RWPE1 (cell line): ENCODE results near the gene CFAP74.
A peak's percentile ranks its signal among the peaks of the same experiment; 100 is the strongest.

Source experiments
- CTCF ChIA-PET: fragments of 350-600 bp; sonication (Branson Sonifier 250); formaldehyde crosslinking; extraction: SDS; loops from one replicate; lab custom pipeline; 2021; lab: Yijun Ruan, JAX
- POLR2A ChIA-PET: fragments of 400-600 bp; formaldehyde crosslinking; extraction: SDS; loops from one replicate; lab custom pipeline; 2020; ENCODE audit warnings: antibody characterized with exemption; ENCODE audit not compliant: low non-redundant PET; lab: Yijun Ruan, JAX
- DNase-seq: peaks from one replicate; pipeline ENCODE4 v3.0.0; 2012; ENCODE audit warnings: low spot score
- H3K27ac ChIP-seq: fragments of 450-650 bp; 2 replicates; pipeline ENCODE4 v1.5.1; 2017
- TF ChIP-seq, protein P1 (sequence below): fragments of 450-650 bp; conservative IDR thresholded peaks from 2 replicates; pipeline ENCODE4 v1.5.1; 2017; ENCODE audit warnings: low read depth, mild to moderate bottlenecking

CFAP74 gene

DNA sequence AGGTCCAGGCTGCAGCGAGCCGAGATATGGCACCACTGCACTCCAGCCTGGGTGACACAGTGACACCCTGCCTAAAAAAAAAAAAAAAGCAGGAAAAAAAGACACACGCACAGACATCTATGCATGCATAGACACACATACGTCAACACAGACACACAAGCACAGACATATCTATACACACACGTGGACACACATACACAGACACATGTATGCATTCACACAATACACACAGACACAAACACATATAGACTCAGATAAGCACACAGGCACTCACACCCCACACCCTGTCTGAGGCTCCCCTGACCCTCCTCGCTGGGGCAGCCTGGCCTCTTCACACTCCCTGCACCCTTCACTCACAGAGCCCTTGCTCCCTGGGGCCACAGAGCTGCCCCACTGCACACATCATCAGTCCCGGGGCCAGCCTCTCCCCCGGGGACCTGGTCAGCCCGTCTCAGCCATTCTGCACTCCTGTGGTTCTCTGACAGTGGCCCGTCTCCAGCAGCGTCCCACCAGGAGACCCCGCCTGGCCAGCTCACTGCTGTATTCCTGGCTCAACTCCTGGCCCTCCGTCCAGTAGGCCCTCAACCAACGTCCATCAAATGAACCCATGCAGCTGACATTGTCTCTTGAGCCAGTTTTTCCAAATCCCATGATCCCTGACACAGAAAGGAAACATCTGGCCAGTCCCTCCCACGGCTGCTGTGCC lies 42.0 kb upstream of the CFAP74 start:
- CTCF ChIA-PET = interaction anchor here (0.6 to 3.6 kb wide), 27 partner anchors 12 to 261 kb away, joined by 3 to 69 read pairs (median 5); partner anchors contain the start of gene GABRD
- POLR2A ChIA-PET = no interaction called here
- DNase-seq = no peak
- no peak overlapping the region for H3K27ac ChIP-seq
- TF ChIP-seq, protein P1, sequence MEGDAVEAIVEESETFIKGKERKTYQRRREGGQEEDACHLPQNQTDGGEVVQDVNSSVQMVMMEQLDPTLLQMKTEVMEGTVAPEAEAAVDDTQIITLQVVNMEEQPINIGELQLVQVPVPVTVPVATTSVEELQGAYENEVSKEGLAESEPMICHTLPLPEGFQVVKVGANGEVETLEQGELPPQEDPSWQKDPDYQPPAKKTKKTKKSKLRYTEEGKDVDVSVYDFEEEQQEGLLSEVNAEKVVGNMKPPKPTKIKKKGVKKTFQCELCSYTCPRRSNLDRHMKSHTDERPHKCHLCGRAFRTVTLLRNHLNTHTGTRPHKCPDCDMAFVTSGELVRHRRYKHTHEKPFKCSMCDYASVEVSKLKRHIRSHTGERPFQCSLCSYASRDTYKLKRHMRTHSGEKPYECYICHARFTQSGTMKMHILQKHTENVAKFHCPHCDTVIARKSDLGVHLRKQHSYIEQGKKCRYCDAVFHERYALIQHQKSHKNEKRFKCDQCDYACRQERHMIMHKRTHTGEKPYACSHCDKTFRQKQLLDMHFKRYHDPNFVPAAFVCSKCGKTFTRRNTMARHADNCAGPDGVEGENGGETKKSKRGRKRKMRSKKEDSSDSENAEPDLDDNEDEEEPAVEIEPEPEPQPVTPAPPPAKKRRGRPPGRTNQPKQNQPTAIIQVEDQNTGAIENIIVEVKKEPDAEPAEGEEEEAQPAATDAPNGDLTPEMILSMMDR = no peak

DNA sequence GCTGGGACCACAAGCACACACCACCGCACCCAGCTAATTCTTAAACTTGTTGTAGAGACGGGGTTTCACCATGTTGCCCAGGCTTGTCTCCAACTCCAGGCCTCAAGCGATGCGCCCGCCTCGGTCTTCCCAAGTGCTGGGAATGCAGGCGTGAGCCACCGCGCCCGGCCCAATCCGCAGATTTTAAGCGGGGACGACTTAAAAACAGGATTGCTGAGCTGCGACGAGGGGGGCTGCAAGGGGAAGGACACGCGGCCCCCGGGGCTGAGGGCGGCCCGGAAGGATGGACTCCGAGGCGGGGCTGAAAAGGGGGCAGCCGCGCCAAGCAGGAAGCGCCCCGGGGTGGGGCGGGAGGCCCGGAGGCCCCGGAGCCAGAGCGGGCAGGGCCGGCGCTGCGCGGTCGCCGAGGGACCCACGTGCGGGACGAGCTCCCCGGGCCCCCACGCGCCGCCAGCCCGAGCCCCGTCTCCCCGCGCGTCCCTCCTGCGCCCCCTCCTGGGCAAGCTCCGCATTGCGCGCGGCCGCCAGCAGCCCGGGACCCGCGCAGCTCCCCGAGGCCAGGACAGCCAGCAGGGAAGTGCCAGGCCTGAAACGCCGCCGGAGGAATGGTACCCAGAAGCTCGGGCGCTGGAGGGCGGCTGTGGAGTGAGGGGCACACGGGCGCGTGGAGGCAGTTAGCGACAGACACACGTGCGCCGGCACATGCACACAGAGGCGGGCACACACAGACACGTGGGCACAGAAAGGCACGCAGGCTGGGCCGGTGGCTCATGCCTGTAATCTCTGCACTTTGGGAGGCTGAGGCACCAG lies 41.1 kb upstream of the CFAP74 start:
- peak; percentile 56 for DNase-seq
- H3K27ac ChIP-seq = no peak overlapping the region
- POLR2A ChIA-PET = interaction anchor here (0.5 kb wide), 1 partner anchor 27 kb away, joined by 3 read pairs; no protein-coding TSS in a partner anchor
- TF ChIP-seq, protein P1 = peak; percentile 97
- CTCF ChIA-PET = interaction anchor here (0.5 to 3.6 kb wide), 33 partner anchors 11 to 242 kb away, joined by 3 to 69 read pairs (median 4); no protein-coding TSS in a partner anchor

DNA sequence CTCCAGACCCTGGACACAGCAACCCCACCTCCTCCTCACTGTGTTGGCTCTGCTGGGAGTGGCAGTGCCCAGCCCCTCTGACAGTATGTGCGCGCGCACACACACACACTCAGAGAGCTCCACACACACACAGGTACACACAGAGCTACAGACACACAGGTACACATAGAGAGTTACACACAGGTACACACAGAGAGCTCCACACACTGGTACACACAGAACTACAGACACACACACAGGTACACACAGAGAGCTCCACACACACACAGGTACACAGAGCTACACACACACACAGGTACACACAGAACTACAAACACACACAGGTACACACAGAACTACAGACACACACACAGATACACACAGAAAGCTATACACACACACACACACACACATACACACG lies 40.3 kb upstream of the CFAP74 start:
- DNase-seq = no peak
- H3K27ac ChIP-seq = no peak overlapping the region
- CTCF ChIA-PET = interaction anchor here (1.0 to 3.6 kb wide), 18 partner anchors 10 to 128 kb away, joined by 3 to 69 read pairs (median 6); no protein-coding TSS in a partner anchor
- POLR2A ChIA-PET = no interaction called here
- TF ChIP-seq, protein P1 = no peak

DNA sequence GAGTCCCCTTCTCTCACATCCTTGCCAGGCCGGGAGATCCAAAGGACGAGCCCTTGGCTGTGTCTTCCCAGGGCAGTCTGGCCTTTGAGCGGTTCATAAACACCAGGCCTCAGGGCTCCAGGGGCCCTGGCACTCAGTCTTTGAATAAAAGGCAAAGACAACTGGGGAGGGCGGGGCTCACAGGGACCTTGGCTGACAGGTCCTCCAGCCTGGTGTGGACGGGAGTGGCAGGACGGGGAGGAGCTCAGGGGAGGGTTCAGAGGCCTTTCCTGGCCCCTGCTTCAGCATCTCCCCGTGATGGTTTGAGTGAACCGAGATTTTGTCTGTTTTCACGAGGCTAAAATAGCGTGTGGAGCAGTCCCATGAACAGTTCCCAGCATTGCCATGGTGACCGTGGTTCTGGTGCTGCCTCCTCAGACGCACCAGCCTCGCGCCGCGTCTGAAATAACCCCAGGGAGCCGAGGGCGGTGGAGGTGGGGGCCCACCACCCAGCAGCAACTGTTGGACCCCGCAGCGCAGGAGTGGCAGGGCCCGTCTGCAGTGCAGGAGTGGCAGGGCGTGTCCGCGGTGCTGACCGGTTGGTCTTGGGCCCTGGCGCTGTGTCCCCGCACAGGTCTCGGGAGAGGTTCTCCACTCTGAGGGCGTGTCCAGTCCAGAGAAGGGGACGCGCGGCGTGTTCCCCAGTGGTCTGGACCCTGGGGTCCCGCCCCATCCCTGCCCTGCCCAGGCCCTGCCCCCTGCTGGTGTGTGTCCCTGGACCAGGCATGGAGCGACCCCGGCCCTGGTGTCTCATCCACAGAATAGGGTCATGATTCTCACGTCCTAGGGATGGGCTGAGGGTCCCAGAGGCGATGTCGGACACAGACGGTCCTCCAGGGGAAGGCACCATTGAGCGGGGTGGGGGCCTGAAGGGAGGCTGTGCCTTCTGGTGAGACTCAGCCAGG lies 39.5 kb upstream of the CFAP74 start:
- DNase-seq = no peak
- H3K27ac ChIP-seq = no peak overlapping the region
- ChIA-PET CTCF (interaction anchor here (0.6 to 3.6 kb wide), 9 partner anchors 10 to 161 kb away, joined by 3 to 69 read pairs (median 5); no protein-coding TSS in a partner anchor), POLR2A (no interaction called here)
- TF ChIP-seq, protein P1 = no peak

DNA sequence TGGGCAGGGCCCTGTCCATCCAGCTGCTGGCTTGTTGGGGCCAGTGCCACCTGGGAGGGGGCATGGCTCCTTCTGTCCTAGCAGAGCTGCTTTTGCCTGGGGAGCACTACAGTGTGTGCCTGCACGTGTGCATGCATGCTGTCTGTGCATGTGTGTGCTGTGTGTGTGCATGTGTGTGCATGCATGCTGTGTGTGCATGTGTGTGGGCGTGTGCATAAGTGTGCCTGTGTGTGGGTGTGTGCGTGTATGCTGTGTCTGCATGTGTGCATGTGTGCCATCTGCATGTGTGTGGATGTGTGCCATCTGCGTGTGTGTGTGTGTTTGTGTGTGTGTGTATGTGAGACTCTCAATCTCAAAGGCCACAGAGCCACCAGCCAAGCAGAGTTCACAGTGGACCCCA lies 38.3 kb upstream of the CFAP74 start:
- DNase-seq = no peak
- CTCF ChIA-PET = interaction anchor here (0.5 to 1.0 kb wide), 3 partner anchors 136 to 432 kb away, joined by 3 to 6 read pairs (median 3); no protein-coding TSS in a partner anchor
- TF ChIP-seq, protein P1 = no peak
- no peak overlapping the region for H3K27ac ChIP-seq
- POLR2A ChIA-PET = no interaction called here
